GM18508 (cell line): ENCODE measurements around the gene CD84.
"Not testable (repeated sequence)": the region's sequence is repeated elsewhere in the genome, so short reads cannot be mapped to it uniquely, and the experiment has no call there.

Experiments used
- ATAC-seq: cut with Tn5 transposase; IDR thresholded peaks from one replicate; pipeline ENCODE4 v1.9.1; 2021; ENCODE audit warnings: moderate number of reproducible peaks; ENCODE audit not compliant: insufficient read depth, unreplicated experiment

Gene CD84

GRCh38 chr1:160610569-160611242 lies 31.4 kb upstream of the CD84 start:
- ATAC-seq = no peak

- no peak for ATAC-seq
These were observed 29.6 kb upstream of the CD84 start for GRCh38 chr1:160608941-160609340.

- no peak for ATAC-seq
These were observed 29.2 kb upstream of the CD84 start for GRCh38 chr1:160608514-160608913.

GRCh38 chr1:160608057-160608456 lies 28.8 kb upstream of the CD84 start:
- no peak for ATAC-seq

- no peak for ATAC-seq
These were observed 28.4 kb upstream of the CD84 start for GRCh38 chr1:160607672-160608032.

- no peak for ATAC-seq
These were observed 27.8 kb upstream of the CD84 start for GRCh38 chr1:160607011-160607671.

- no peak for ATAC-seq
These were observed 27.3 kb upstream of the CD84 start for GRCh38 chr1:160606611-160607010.

GRCh38 chr1:160605792-160606479 lies 26.6 kb upstream of the CD84 start:
- ATAC-seq = no peak

GRCh38 chr1:160605205-160605604 lies 25.9 kb upstream of the CD84 start:
- ATAC-seq = no peak

GRCh38 chr1:160597705-160598104 lies 18.4 kb upstream of the CD84 start:
- ATAC-seq = no peak

- ATAC-seq = no peak
These were observed 17.8 kb upstream of the CD84 start for GRCh38 chr1:160597051-160597450.

GRCh38 chr1:160590488-160590887 lies 11.2 kb upstream of the CD84 start:
- no peak for ATAC-seq

- ATAC-seq = no peak
These were observed 9.2 kb upstream of the CD84 start for GRCh38 chr1:160588468-160588867.

GRCh38 chr1:160584784-160585183 lies 5.5 kb upstream of the CD84 start:
- no peak for ATAC-seq

- not testable (repeated sequence) for ATAC-seq
These were observed 3.7 kb upstream of the CD84 start for GRCh38 chr1:160582976-160583375.

GRCh38 chr1:160581961-160582360 lies 2.7 kb upstream of the CD84 start:
- ATAC-seq = no peak

GRCh38 chr1:160580221-160580812 lies 1.0 kb upstream of the CD84 start:
- ATAC-seq = no peak

GRCh38 chr1:160578525-160579191 lies 638 bp downstream of the CD84 start:
- no peak for ATAC-seq

GRCh38 chr1:160578175-160578524 lies 1.1 kb downstream of the CD84 start:
- ATAC-seq = no peak

GRCh38 chr1:160577671-160578070 lies 1.6 kb downstream of the CD84 start:
- ATAC-seq = no peak

GRCh38 chr1:160576884-160577283 lies 2.4 kb downstream of the CD84 start:
- ATAC-seq = no peak
